ENCODE results near the gene MIA. TPM values are rescaled to one million over a fixed set of nuclear protein-coding genes. Genes with fewer than 3 reads are reported as not detected.

MIA gene
- total and polyA plus RNA-seq, 2 of the 8 experiments (the other 6 are each of a cell fraction or from before 2014, with no cell fraction given), result not detected

GRCh38 chr19:40750874-40751537, 24.3 kb upstream of the MIA start, which contains the start of gene SNRPA (continued):
- TF ChIP-seq POU5F1 (IDR thresholded peaks at IDR 0.05; ENCODE audit: low read depth, low read length), result no peak
- no peak for TF ChIP-seq JUN (IDR thresholded peaks at IDR 0.05; ENCODE audit: low read depth, low read length)
- TF ChIP-seq TAF1 (IDR thresholded peaks at IDR 0.05; ENCODE audit: low read depth, low read length), result peak; percentile 88
- TF ChIP-seq NANOG (IDR thresholded peaks at IDR 0.05; ENCODE audit: insufficient read depth, low read depth, low read length, poor library complexity, severe bottlenecking), result no peak
- no peak for TF ChIP-seq CBX8 (IDR thresholded peaks at IDR 0.05; ENCODE audit: borderline replicate concordance, low read depth, low read length)
- no peak for TF ChIP-seq EZH2 (IDR thresholded peaks at IDR 0.05; ENCODE audit: low read depth, low read length, severe bottlenecking)
- TF ChIP-seq SAP30 (IDR thresholded peaks at IDR 0.05; ENCODE audit: insufficient read depth, insufficient replicate concordance, low read length), result peak; percentile 20
- no peak for TF ChIP-seq CTBP2 (IDR thresholded peaks at IDR 0.05; ENCODE audit: borderline replicate concordance, insufficient read depth, insufficient read length, low read length)
- TF ChIP-seq SIRT6 (IDR thresholded peaks at IDR 0.05; ENCODE audit: low read length), result no peak
- no peak for TF ChIP-seq RAD21 (IDR thresholded peaks at IDR 0.05 in 1 of 2, conservative IDR thresholded peaks at IDR 0.05 in 1 of 2; ENCODE audit: low read depth in 2 of 2, low read length in 2 of 2)
- TF ChIP-seq RBBP5 (IDR thresholded peaks at IDR 0.05; ENCODE audit: borderline replicate concordance, low read depth, low read length), result 0 out of 2 replicates have a peak, but pooled peaks have one; percentile 53
- no peak for TF ChIP-seq BACH1 (IDR thresholded peaks at IDR 0.05; ENCODE audit: low read length)
- no peak for TF ChIP-seq KDM4A (IDR thresholded peaks at IDR 0.05; ENCODE audit: low read depth, low read length, severe bottlenecking)
- peak; percentile 90 for TF ChIP-seq MAX (IDR thresholded peaks at IDR 0.05)
- TF ChIP-seq RNF2 (IDR thresholded peaks at IDR 0.05; ENCODE audit: borderline replicate concordance, low read depth, low read length, missing control alignments, poor library complexity, severe bottlenecking), result no peak
- TF ChIP-seq POLR2A (IDR thresholded peaks at IDR 0.05; ENCODE audit: control extremely low read depth in 1 of 2, low read depth in 2 of 2, low read length in 2 of 2), result peak; percentile 84 to 98
- TF ChIP-seq RXRA (IDR thresholded peaks at IDR 0.05; ENCODE audit: insufficient read depth, low read depth, low read length), result no peak
- no peak for TF ChIP-seq CBX5 (IDR thresholded peaks at IDR 0.05; ENCODE audit: low read depth, low read length)
- TF ChIP-seq USF2 (IDR thresholded peaks at IDR 0.05; ENCODE audit: low read length), result no peak
- TF ChIP-seq SIN3A (conservative IDR thresholded peaks at IDR 0.05 in 1 of 2, IDR thresholded peaks at IDR 0.05 in 1 of 2; ENCODE audit: low read depth in 1 of 2, low read length in 2 of 2), result peak in 1 of 2 experiments; percentile 78; a peak in 1 of 4 replicates
- TF ChIP-seq KDM1A (IDR thresholded peaks at IDR 0.05; ENCODE audit: borderline replicate concordance, low read length), result no peak
- TF ChIP-seq TCF12 (IDR thresholded peaks at IDR 0.05; ENCODE audit: low read depth, low read length), result no peak

All from H1 (cell line).